LoVo (cell line): ENCODE data around the gene DDX56.
A peak's percentile ranks its signal among the peaks of the same experiment; 100 is the strongest.

Experiments
- DNase-seq: peaks from one replicate; pipeline ENCODE4 v3.0.0-alpha.2; 2016; ENCODE audit warnings: low spot score

Gene DDX56, protein sequence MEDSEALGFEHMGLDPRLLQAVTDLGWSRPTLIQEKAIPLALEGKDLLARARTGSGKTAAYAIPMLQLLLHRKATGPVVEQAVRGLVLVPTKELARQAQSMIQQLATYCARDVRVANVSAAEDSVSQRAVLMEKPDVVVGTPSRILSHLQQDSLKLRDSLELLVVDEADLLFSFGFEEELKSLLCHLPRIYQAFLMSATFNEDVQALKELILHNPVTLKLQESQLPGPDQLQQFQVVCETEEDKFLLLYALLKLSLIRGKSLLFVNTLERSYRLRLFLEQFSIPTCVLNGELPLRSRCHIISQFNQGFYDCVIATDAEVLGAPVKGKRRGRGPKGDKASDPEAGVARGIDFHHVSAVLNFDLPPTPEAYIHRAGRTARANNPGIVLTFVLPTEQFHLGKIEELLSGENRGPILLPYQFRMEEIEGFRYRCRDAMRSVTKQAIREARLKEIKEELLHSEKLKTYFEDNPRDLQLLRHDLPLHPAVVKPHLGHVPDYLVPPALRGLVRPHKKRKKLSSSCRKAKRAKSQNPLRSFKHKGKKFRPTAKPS

GRCh38 chr7:44573464-44574286 is at the start of gene DDX56:
TSS of gene DDX56 (minus strand) at chr7:44573908. CDS start at chr7:44573895, 13 bp downstream.
- peak; percentile 99 for DNase-seq

- no peak for DNase-seq
Measured at GRCh38 chr7:44622342-44623151, 48.8 kb upstream of the DDX56 start.

DNA sequence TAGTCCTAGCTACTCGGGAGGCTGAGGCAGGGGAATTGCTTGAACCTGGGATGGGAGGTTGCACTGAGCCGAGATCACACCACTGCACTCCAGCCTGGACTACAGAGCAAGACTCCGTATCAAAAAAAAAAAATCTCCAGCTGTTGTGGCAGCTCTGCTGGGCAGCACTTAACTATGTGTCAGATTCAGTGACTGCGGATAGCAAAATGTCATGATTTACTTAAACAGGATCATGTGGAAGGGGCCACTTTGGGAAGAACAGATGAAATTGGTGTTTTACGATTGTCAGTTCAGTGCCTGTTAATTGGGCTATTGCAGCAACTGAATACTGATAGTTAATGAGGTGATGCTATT is 48.0 kb upstream of the DDX56 start:
- no peak for DNase-seq

DNA sequence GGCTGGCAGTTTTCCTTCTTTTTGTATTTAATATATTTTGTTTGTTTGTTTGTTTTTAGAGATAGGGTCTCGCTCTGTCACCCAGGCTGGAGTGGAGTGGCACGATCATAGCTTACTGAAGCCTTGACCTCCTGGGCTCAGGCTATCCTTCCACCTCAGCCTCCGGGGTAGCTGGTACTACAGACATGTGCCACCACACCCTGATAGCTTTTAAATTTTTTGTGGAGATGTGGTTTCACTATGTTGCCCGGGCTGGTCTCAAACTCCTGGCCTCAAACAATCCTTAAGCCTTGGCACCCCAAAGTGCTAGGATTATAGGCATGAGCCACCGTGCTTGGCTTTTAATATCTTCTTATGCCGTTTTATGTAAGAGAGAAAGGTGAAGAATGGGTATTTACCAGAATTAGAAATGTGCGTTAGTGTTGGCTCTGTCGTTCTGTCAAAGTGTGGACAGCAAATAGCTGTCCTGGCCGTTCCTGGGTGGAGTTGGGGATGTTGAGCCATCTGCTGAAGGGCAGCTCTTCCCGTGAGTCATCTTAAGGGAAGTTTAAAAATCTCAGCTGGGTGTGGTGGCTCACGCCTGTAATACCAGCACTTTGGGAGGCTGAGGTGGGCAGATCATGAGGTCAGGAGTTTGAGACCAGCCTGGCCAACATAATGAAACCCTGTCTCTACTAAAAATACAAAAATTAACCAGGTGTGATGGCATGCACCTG is 47.5 kb upstream of the DDX56 start:
- peak; percentile 70 for DNase-seq

- no peak for DNase-seq
Measured at GRCh38 chr7:44618753-44619152, 45.0 kb upstream of the DDX56 start.

DNA sequence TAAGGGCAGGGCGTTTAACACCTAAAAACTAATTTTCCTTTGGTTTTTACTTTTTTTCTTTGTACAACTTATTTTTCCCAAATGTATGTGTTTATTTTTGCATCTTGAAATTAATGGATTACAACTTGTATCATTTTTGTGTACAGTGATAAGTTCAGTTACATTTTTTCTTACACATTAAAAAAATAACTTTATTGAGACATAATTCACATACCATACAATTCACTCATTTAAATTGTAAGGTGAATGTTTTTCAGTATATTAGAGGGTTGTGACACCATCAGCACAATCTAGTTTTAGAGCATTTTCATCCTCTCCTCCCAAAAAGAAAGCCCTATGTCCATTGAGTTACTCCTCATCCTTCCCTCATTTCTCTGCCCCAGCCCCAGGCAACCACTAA is 44.3 kb upstream of the DDX56 start:
- DNase-seq = no peak

DNA sequence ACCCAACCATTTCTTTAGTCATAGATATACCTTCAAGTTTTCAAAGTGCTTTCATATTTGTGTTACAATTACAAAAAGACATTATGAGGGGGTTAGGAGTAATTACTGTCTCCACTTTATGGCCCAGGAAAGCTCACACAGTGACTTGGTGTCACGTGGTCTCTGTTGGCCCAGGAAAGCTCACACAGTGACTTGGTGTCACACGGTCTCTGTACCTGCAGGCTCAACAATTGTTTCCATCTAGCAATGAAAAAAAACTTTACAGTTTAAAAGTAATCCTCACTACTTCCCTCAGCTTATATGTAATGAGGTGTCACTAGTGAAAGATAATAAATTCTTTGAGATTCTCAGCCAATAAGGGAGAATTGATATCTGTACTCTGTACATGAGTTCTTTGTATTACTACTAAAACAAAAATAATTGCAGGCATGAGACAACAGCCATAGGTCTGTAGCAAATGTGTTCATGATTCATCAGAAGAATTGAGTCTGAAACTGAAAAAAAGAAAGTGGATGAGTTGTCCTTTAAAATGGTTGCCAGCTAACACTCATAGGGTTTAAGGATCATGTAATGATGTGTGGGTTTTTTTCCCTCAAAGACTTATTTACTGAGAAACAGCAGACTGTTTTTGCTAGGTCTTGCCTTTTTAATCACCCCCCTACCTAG is 43.6 kb upstream of the DDX56 start:
- DNase-seq = no peak

GRCh38 chr7:44616545-44616944 is 42.8 kb upstream of the DDX56 start:
- DNase-seq = no peak

DNA sequence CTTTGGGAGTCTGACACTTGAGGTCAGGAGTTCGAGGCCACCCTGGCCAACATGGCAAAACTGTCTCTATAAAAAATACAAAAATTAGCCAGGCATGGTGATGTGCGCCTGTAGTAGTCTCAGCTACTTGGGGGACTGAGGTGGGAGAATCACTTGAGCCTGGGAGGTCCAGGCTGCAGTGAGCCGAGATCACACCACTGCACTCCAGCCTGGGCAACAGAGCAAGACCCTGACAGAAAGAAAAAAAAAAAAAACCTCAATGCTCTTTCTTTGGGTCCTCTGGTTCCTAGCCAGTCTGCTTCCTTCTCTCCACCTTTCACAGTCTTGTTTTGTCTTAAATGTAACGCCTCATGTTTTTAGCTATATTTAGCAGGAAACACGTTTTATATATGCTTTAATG is 42.1 kb upstream of the DDX56 start:
- no peak for DNase-seq

DNA sequence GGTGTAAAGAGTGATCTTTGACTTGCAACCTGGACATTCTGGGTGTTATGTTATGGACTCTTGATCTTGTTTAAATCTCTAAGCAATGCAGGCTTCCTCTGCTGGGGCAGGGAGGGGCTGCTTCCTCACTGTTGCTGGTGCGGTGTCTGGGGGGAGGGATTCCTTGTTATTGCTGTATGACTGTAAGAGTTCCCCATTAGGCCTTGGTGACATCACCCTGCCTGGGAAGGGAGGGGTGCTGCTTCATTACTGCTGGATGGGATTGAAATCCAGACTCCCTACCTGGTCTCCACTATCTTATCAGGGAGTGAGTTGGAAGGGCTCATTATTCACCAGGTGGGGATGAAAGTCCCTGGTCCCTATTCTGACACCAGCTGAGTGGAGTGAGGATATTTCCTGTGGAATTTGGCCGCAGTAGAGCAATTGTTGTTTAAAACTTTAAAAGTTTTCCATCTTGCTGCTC is 41.5 kb upstream of the DDX56 start:
- no peak for DNase-seq

DNA sequence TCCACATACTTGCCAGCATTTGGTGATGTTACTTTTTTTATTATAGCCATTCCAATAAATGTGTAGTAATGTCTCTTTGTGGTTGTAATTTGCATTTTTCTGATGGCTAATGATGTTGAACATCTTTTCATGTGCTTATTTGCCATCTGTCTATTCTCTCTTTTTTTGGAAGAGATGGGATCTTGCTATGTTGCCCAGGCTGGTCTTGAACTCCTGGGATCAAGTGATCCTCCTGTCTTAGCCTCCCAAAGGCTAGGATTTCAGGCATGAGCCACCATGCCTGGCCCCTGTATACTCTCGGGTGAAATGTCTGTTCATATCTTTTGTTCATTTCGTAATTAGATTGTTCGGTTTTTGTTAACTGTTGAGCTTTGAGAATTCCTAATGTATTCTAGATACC is 36.1 kb upstream of the DDX56 start:
- no peak for DNase-seq

GRCh38 chr7:44608916-44609648 is 35.4 kb upstream of the DDX56 start:
- DNase-seq = peak; percentile 58

DNA sequence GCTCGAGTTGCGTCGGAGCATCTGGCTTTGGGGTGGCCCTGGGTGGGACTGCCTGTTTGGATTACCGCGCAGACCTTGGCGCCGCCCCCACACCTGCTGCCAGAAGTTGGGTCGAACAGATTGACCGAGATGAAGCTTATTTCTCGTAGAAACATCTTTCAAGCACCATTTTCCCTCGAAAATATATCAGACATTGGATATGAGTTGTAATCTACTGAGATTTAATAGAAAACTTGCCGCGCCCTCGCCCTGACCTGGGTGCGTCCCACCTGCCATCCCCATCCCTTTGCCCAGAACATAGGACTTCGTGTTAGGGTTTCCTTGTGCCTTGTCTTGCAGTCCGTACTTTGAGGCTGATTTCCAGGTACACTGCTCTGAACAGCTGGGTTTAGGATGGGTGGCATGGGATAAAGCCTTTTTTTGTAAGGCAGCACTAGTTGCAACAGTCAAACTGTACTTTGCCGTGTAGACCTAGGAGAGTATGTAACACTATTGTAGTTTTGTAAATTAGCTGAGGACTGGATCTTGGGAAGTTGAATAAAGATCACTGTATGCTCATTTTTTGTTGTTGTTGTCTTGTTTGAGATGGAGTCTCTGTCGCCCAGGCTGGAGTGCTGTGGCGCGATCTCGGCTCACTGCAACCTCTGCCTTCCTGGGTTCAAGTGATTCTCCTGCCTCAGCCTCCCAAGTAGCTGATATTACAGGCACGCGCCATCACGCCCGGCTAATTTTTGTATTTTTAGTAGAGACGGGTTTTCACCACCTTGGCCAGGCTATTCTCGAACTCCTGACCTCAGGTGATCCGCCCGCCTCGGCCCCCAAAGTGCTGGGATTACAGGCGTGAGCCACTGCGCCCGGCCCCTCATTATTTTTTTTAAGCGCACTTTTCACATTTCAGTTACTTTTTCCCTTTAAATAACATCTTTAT is 33.7 kb upstream of the DDX56 start:
- no peak for DNase-seq

GRCh38 chr7:44606341-44607140 is 32.8 kb upstream of the DDX56 start, which contains the start of gene OGDH:
TSS of gene OGDH (plus strand) at chr7:44606627. CDS start at chr7:44624344, 17,717 bp downstream.
- peak; percentile 100 for DNase-seq

- no peak for DNase-seq
Measured at GRCh38 chr7:44604941-44605340, 31.2 kb upstream of the DDX56 start.

- DNase-seq = no peak
Measured at GRCh38 chr7:44603193-44603592, 29.5 kb upstream of the DDX56 start.

- DNase-seq = no peak
Measured at GRCh38 chr7:44602576-44602910, 28.8 kb upstream of the DDX56 start.

- no peak for DNase-seq
Measured at GRCh38 chr7:44599222-44599621, 25.5 kb upstream of the DDX56 start.
